ENCODE measurements around the gene SLC16A7.

The SLC16A7 gene

DNA sequence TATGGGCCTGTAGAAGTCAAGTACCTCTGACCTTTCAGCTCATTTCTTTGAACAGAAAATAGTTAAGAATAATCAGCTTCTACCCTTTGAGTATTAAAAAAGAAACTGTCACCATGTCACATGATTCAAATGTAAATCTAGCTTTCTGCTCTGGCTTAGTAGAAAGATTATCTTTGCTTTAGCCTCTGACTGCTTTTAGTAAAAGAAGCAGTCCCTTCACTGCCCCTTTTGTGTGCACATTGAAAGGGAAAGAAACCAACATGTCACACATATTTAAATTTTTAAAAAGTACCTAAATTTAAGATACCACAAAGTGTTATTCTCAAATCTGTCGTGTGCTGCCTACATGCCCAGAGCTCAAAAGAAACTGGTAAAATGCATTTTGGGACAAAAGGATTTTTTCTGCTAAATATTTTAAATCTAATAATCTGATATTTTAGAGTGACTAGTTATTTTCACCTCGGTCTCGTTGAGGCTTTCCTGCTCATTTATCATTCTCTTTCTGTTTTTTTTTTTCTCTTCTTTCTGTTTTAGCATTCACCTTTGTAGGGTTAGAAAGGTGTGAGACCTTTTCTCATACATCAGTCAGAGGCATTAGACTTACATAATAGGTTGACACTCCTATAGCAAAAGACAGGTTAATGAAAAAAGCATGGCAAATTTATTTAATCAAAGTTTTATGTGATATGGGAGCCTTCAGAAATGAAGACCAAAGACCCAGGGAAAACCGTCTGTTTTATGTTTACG, 41.3 kb downstream of the SLC16A7 start:
- no peak overlapping the region for H2AFZ ChIP-seq (ENCODE audit: low read length)
- no peaks in the 10 kb centered on the region for H3K79me2 ChIP-seq (ENCODE audit: insufficient read depth, low read length)
- TF ChIP-seq EZH2 (IDR thresholded peaks at IDR 0.05; ENCODE audit: borderline replicate concordance, low read length), result no peak
- TF ChIP-seq, protein P1, sequence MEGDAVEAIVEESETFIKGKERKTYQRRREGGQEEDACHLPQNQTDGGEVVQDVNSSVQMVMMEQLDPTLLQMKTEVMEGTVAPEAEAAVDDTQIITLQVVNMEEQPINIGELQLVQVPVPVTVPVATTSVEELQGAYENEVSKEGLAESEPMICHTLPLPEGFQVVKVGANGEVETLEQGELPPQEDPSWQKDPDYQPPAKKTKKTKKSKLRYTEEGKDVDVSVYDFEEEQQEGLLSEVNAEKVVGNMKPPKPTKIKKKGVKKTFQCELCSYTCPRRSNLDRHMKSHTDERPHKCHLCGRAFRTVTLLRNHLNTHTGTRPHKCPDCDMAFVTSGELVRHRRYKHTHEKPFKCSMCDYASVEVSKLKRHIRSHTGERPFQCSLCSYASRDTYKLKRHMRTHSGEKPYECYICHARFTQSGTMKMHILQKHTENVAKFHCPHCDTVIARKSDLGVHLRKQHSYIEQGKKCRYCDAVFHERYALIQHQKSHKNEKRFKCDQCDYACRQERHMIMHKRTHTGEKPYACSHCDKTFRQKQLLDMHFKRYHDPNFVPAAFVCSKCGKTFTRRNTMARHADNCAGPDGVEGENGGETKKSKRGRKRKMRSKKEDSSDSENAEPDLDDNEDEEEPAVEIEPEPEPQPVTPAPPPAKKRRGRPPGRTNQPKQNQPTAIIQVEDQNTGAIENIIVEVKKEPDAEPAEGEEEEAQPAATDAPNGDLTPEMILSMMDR (IDR thresholded peaks at IDR 0.05; ENCODE audit: low read length), result no peak
- no peaks in the 10 kb centered on the region for H3K4me1 ChIP-seq (ENCODE audit: insufficient read depth, low read length, severe bottlenecking)
- no peak overlapping the region for H3K4me3 ChIP-seq (ENCODE audit: low read depth, low read length, poor library complexity, severe bottlenecking)
- H3F3A ChIP-seq (ENCODE audit: insufficient read depth, low read length), result no peaks in the 10 kb centered on the region
- no peak overlapping the region for H3K27ac ChIP-seq (ENCODE audit: low read depth, low read length, poor library complexity, severe bottlenecking)
- peaks cover under 1% of the 10 kb centered on the region; the same call in 1 of the 2 replicates for H3K36me3 ChIP-seq (ENCODE audit: insufficient read depth, low read length)
- no peak overlapping the region for H3K9ac ChIP-seq (ENCODE audit: low read length)
- H3K4me2 ChIP-seq (ENCODE audit: low read length), result no peak overlapping the region
- H3K27me3 ChIP-seq (ENCODE audit: insufficient read depth, low read length), result no peaks in the 10 kb centered on the region
- H3K9me2 ChIP-seq (ENCODE audit: low read depth, low read length), result no peaks in the 10 kb centered on the region
- no peaks in the 10 kb centered on the region for H3K9me3 ChIP-seq (ENCODE audit: low read length)
- H4K20me1 ChIP-seq (ENCODE audit: insufficient read depth, low read length), result no peaks in the 10 kb centered on the region

DNA sequence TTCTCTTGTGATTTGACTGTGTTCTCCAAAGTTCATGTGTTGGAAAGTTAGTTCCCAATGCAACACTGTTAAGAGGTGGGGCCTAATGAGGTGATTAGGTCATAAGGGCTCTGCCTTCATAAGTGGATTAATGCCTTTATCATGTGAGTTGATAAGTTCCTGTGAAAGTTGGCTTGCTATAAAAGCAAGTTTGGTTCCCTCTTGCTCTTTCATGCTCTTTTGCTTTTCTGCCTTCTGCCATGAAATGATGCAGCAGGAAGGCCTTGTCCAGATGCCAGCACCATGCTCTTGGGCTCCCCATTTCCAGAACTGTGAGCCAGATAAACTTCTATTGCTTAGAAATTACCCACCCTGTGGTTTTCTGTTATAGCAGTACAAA, 41.9 kb downstream of the SLC16A7 start:
- H3K27me3 ChIP-seq (ENCODE audit: insufficient read depth, low read length), result no peaks in the 10 kb centered on the region
- peaks cover 6% of the 10 kb centered on the region for H3K36me3 ChIP-seq (ENCODE audit: insufficient read depth, low read length)
- H2AFZ ChIP-seq (ENCODE audit: low read length), result no peak overlapping the region
- TF ChIP-seq, protein P1 (IDR thresholded peaks at IDR 0.05; ENCODE audit: low read length), result no peak
- TF ChIP-seq EZH2 (IDR thresholded peaks at IDR 0.05; ENCODE audit: borderline replicate concordance, low read length), result no peak
- no peak overlapping the region for H3K27ac ChIP-seq (ENCODE audit: low read depth, low read length, poor library complexity, severe bottlenecking)
- H3F3A ChIP-seq (ENCODE audit: insufficient read depth, low read length), result no peaks in the 10 kb centered on the region
- H3K79me2 ChIP-seq (ENCODE audit: insufficient read depth, low read length), result no peaks in the 10 kb centered on the region; the same call in 1 of the 2 replicates
- no peaks in the 10 kb centered on the region for H3K9me3 ChIP-seq (ENCODE audit: low read length)
- H4K20me1 ChIP-seq (ENCODE audit: insufficient read depth, low read length), result no peaks in the 10 kb centered on the region
- no peaks in the 10 kb centered on the region for H3K9me2 ChIP-seq (ENCODE audit: low read depth, low read length)
- no peak overlapping the region for H3K9ac ChIP-seq (ENCODE audit: low read length)
- no peaks in the 10 kb centered on the region for H3K4me1 ChIP-seq (ENCODE audit: insufficient read depth, low read length, severe bottlenecking)
- no peak overlapping the region for H3K4me2 ChIP-seq (ENCODE audit: low read length)
- no peak overlapping the region for H3K4me3 ChIP-seq (ENCODE audit: low read depth, low read length, poor library complexity, severe bottlenecking)

DNA sequence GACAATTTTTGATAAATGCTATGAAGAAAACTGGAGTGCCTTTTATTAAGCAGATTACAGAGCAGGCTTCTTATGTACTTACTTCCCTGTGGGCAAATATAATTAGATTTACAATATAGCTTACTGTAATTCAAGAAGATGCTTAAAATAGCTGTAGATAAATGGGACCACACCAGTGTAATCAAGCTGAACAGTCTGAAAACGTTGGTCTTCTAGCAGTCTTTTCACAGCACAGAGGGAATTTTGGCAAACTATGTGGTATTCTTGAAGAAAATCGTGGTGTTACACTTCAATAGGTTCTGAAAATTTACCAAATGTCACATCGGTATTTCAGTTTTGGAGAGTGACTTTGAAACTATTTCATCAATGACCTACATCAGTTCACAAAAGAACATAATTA, 47.7 kb downstream of the SLC16A7 start:
- H3K27me3 ChIP-seq (ENCODE audit: insufficient read depth, low read length), result no peaks in the 10 kb centered on the region
- TF ChIP-seq, protein P1 (IDR thresholded peaks at IDR 0.05; ENCODE audit: low read length), result no peak
- no peak for TF ChIP-seq EZH2 (IDR thresholded peaks at IDR 0.05; ENCODE audit: borderline replicate concordance, low read length)
- H3K4me2 ChIP-seq (ENCODE audit: low read length), result no peak overlapping the region
- no peaks in the 10 kb centered on the region for H3F3A ChIP-seq (ENCODE audit: insufficient read depth, low read length)
- H2AFZ ChIP-seq (ENCODE audit: low read length), result no peak overlapping the region
- no peaks in the 10 kb centered on the region for H3K4me1 ChIP-seq (ENCODE audit: insufficient read depth, low read length, severe bottlenecking)
- H3K36me3 ChIP-seq (ENCODE audit: insufficient read depth, low read length), result peaks cover 34% of the 10 kb centered on the region
- H3K9me2 ChIP-seq (ENCODE audit: low read depth, low read length), result no peaks in the 10 kb centered on the region
- no peak overlapping the region for H3K9ac ChIP-seq (ENCODE audit: low read length)
- no peak overlapping the region for H3K4me3 ChIP-seq (ENCODE audit: low read depth, low read length, poor library complexity, severe bottlenecking)
- no peak overlapping the region for H3K27ac ChIP-seq (ENCODE audit: low read depth, low read length, poor library complexity, severe bottlenecking)
- no peaks in the 10 kb centered on the region; the same call in 1 of the 2 replicates for H3K79me2 ChIP-seq (ENCODE audit: insufficient read depth, low read length)
- H4K20me1 ChIP-seq (ENCODE audit: insufficient read depth, low read length), result no peaks in the 10 kb centered on the region
- H3K9me3 ChIP-seq (ENCODE audit: low read length), result no peaks in the 10 kb centered on the region; the same call in none of the 2 replicates
